NCI-H82 (cell line): ENCODE data around the gene FBLN2.

ENCODE experiments used
- DNase-seq: peaks from one replicate; lab custom pipeline; 2025; lab: John Stamatoyannopoulos, UW

The FBLN2 gene

DNA sequence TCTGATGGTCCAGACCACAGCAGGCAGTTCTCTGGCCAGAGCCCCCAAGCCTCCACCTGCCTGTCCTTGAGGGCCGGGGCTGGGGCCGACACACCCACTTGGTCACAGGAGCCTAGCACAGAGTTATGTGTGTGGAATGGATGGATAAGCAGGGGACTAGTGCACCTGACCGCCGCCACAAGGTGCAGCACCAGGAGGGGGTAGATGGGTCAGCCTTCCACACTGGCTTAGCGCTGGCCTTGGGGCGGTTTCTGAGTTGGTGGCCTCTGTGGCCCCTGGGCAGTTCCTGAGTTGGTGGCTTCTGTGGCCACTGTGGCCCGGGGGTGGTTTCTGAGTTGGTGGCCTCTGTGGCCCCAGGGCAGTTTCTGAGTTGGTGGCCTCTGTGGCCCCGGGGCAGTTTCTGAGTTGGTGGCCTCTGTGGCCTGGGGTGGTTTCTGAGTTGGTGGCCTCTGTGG lies 75.8 kb downstream of the FBLN2 start:
- DNase-seq: no peak

DNA sequence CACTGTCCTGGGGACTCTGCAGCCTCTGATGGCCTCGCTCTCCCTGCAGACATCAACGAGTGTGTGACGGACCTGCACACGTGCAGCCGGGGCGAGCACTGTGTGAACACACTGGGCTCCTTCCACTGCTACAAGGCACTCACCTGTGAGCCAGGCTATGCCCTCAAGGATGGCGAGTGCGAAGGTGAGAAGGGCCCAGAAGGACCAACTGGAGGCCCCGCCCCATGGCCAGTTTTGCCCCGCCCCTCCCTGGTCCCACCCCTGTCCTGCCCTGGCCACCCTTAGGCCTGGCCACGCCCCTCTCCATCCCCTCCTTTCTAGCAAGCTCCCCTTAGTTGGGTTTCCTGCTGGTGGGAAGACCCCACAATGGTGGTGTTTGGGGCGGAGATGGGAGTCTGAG lies 77.5 kb downstream of the FBLN2 start:
- DNase-seq: no peak

DNA sequence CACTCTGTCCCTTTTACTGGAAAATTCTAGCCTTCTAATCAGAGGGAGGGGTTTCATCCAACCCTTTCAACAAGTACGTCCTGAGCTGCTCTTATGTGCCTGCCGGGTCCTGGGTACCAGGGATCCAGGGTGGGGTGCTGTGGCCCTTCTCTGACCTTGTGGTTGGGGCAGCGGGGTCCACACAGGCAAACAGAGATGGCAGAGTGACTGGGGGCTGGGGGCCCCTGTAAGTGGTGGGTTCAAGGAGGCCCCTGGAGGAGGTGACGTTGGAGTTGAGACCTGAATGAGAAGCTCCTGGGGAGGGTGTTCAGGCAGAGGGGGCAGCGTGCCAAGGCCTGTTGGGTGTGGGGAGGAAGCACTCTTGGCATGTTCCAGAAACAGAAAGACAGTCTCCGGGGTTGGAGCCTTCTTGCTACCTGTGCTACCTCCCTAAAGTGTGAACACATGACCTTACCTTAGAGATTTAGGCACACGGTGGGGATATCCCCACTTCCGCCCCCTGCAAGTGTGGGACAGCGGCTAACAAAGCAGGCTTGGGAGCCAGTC lies 78.1 kb downstream of the FBLN2 start:
- DNase-seq: no peak

DNA sequence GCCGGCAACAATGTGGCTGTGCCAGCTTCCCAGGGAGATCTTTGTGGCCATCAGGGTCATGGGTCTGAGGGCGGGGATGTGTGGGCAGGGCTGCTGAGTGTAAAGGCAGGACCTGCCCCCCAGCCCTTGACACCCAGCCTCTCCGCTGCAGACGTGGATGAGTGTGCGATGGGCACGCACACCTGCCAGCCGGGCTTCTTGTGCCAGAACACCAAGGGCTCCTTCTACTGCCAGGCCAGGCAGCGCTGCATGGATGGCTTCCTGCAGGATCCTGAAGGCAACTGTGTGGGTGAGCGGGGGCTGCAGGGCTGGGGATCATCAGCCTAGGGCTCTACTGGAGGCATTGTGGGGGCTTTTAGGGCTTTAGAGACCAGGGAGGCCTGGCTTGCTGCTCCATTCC lies 78.8 kb downstream of the FBLN2 start:
- DNase-seq: no peak

DNA sequence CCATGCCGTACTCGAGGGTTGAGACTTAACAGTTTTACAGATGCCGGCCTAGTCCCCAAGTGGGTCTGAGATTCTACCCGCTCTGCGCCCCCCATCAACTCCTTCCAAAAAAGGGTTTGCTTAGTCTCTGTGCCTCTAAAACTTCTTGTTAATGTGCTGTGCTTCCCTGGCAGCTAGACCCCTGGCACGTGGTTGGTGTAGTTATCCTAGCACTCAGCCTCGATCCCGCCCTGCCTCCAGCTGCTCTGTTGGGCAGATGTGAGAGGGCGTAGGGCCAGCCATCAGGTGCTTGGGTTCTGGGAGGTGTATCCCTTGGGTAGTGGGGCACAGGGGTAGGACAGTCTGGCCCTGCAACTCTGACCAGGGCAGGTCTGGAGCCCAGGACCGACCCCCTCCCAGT lies 79.5 kb downstream of the FBLN2 start:
- DNase-seq: no peak

DNA sequence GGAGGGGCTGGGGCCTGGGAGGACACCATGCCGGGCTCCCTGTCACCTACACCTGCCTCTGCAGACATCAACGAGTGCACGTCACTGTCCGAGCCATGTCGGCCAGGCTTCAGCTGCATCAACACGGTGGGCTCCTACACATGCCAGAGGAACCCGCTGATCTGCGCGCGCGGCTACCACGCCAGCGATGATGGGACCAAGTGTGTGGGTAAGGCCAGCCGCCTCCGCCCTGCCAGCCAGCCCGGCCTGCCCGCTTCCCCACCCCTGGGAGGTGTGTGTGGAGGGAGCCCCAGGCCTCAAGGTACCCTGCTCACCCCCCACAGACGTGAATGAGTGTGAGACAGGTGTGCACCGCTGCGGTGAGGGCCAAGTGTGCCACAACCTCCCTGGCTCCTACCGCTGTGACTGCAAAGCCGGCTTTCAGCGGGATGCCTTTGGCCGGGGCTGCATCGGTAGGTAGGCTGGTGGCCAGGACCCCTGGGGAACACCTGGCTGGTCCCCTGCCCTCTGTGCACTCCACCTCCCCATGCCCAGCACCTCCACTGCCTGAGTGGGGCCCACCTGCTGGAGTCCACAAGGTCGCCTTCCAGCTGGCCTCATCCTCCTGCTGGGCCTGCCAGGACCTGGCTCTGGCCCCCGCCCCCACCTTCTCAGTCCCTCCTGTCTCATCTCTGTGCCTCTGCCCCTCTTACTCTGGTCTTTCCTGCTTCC lies 80.1 kb downstream of the FBLN2 start:
- DNase-seq: no peak

DNA sequence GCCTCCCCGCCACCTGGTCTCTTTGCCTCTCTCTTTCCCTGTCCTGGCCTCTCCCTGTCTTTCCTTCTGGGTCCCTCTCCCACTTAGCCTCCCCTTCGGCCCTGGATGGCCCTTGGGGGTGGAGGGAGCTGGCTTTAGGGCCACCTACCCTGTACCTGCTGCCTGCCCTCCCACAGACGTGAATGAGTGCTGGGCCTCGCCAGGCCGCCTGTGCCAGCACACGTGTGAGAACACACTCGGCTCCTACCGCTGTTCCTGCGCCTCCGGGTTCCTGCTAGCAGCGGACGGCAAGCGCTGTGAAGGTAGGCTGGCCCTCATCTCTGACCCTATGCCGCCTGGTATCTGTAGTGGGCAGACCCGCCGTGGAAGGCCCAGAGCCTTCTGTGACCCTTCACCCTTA lies 80.7 kb downstream of the FBLN2 start:
- DNase-seq: no peak

DNA sequence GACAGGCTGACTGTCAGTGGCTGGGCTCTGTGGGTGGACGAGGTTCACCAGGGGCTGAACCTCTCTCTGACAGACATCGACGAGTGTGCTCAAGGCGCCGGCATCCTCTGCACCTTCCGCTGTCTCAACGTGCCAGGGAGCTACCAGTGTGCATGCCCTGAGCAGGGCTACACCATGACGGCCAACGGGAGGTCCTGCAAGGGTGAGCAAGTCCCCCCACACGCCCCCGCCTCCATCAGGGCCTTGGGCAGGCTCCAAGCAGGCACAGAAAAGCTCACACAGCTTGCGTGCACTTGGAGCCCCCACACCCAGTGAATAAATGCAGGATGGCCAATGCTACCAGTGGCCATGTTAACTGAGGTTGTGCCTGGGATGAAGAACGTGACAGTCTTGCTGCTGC lies 82.3 kb downstream of the FBLN2 start:
- no peak for DNase-seq

DNA sequence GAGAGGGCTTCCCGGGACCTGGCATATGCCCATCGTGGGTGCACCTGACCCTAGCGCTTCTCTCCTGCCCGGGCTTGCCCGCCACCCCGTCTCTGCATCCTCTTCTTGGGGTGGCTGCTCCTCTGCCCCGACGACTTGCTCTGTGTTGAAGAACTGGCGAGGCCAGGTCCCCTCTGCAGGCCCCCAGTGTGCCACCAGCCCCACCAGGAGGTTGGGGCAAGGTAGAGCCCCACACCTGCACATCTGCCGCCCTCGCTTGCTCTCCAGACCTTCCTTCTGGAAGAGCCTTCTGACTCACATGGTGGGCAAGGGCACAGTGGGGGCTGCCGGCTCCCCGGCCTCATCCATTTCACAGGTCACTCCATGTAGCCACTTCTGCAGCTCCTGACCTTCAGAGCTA lies 84.3 kb downstream of the FBLN2 start:
- DNase-seq: no peak

DNA sequence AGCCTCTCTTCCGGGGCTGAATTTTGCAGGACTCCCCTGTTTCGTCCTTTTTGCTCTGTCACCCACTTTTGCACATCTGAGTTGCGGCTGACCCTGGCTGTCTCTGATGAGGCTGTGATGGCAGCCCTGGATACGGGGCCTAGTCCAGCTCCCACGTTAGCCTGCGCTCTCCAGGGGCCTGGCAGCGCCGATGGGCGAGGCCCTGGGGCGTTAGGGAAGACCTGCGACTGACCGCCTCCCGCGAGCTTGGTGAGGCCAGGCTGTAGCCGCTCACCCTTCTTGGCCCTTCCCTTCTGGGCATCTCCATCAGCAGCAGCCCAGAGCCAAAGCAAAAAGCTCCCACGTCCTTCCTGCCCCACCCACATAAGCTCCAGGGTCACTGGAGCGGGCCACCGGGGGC lies 85.2 kb downstream of the FBLN2 start:
- no peak for DNase-seq

DNA sequence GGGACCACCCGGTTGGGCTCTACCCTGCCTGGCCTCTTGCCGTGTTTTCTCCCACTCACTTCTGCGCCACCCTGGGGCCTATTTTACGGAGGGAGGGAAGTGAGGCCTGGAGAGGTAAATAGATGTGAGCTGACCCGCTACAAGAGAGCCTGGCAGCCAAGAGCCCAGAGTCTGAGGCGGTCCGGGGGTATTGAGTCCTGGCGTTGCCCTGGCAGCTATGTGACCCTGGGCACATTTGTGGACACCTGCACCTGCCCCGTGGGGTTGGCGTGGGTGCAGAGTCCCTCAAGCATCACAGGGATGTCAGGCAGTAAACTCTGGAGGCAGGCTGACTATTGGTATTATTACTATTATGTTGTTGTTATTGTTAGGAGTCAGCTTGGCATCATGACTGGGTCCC lies 85.7 kb downstream of the FBLN2 start:
- DNase-seq: no peak

DNA sequence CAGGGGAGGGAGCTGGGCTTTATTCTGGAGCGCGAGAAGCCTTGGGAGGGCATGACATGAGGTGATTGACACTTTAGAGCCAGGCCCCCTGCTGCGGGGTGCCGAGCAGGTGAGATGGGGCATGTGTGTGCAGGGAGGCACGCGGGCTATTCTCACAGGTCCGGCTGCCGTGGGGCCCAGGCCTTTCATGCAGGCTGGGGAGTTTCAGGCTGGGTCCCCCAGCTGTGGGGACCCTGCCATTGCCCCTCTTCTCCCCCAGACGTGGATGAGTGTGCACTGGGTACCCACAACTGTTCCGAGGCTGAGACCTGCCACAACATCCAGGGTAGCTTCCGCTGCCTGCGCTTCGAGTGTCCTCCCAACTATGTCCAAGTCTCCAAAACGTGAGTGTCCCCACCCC lies 87.3 kb downstream of the FBLN2 start:
- no peak for DNase-seq

DNA sequence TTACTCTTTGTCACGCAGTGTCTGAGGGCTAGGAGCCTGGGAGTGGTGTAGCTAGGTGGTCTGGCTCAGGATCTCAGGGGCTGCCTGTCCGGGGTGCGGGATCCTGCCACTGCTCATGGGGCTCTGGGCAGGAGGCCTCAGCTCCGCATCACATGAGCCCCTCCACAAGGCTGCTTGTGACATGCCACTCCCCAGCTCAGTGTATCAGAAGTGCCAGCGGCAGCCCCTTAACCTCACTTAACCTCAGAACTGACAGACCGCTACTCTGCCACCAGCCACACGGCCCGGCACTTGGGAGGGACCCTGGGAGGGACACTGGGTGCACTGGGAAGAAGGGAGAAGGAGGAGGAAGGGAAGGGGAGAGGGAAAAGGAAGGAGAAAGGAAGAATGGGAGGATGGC lies 87.9 kb downstream of the FBLN2 start:
- DNase-seq: no peak

DNA sequence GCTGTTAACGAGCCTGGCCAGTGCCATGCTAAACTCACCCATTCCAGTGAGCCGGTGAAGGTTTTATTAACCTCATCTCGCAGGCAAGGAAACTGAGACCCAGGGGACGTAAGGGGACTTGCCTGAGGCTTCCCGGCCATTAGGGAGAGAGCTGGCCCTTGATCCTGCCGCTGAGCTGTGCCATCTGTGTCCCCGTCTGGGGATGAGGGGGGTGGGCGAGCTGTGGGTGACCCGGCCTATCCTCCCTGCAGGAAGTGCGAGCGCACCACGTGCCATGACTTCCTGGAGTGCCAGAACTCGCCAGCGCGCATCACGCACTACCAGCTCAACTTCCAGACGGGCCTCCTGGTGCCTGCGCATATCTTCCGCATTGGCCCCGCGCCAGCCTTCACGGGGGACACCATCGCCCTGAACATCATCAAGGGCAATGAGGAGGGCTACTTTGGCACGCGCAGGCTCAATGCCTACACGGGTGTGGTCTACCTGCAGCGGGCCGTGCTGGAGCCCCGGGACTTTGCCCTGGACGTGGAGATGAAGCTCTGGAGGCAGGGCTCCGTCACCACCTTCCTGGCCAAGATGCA lies 88.5 kb downstream of the FBLN2 start:
- DNase-seq: peak; percentile 41

DNA sequence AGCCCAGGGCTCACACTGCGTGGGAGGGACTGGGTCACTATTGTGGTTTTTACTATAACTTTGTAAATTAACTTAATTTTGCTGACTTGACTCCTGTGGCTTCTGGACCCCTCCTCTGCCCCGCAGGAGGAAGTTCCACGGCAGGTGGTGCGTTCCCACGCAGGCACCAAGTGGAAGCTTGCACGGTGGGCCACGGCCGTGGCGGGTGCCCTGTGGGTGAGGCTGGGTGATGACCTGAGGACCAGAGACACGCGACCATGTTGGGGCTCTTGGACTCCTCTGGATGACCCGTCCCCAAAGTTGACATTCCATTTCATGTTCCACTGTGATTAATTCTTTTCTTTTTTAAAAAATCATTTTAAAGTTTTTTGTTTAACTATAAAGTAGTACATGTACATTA lies 89.0 kb downstream of the FBLN2 start:
- no peak for DNase-seq

DNA sequence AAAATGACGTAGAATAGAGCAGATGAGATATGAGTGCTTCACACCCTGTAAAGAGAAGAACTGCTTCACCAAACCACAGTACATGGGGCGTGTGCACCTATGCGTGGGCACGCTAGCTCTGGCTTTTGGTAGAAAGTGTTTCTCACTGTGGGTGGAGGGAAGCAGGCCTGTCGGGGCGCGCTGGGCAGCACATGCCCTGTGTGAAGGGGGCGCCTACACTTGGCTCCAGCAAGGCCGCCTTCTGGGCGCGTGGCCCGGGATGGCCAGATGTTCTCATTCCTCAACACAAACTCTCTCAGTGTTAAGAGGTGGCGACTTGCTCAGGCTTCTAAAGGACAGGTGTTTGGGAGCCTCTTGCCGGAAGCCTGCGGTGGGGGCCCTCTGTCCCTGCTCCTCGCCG lies 90.0 kb downstream of the FBLN2 start:
- no peak for DNase-seq

DNA sequence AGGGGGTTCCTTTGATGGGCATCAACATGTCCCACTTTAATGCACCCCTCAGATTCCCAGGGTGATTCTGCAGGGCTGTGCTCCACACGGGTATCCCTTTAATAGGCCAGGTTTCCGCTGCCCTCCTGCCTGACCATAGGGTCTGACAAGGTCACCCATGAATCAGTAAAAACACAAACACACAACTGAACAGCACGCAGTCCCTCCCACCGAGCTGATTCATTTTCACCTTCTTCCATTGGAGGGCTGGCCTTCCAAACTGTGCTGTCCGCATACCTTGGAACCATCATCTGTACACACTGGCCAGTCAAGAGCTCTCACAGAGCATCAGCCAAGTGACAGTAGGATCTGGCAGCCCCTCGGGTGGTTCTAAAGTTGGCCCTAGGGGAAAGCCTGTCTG lies 93.7 kb downstream of the FBLN2 start:
- no peak for DNase-seq

DNA sequence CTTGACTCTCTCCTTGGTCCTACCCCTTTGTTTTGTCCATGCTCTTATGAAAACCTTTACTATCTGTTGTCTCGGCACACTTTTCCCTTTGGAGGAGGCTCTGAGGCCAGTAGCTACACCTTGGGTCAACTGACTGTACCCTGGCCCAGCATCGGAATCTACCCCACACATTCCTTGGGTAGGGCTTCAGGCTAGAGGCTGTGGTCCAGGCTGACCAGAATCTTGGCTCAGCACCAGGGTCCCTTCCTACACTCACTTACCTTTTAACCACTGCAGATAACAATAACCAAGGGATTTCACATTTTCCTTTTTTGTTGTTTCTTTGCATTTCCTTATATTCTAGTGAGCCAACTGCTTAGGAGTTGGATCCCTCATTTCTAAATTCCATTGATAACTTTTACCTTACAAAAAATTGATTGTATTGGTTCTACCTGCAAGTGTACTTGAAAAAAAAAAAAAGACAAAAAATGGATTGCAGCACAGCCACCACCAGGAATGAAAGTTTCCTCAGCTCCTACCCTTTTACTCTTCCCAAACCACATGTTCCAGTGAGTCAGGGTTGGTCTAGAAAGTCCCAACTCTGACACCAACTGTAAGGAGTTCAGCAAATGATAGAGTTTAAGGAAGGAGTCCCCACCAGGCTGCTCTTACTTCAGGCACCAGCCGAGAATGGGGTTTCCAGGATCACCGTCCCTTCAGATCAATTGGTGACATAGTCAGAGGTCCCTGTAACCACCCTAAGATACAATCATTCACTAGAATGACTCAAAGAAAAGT lies 95.6 kb downstream of the FBLN2 start:
- DNase-seq: no peak

DNA sequence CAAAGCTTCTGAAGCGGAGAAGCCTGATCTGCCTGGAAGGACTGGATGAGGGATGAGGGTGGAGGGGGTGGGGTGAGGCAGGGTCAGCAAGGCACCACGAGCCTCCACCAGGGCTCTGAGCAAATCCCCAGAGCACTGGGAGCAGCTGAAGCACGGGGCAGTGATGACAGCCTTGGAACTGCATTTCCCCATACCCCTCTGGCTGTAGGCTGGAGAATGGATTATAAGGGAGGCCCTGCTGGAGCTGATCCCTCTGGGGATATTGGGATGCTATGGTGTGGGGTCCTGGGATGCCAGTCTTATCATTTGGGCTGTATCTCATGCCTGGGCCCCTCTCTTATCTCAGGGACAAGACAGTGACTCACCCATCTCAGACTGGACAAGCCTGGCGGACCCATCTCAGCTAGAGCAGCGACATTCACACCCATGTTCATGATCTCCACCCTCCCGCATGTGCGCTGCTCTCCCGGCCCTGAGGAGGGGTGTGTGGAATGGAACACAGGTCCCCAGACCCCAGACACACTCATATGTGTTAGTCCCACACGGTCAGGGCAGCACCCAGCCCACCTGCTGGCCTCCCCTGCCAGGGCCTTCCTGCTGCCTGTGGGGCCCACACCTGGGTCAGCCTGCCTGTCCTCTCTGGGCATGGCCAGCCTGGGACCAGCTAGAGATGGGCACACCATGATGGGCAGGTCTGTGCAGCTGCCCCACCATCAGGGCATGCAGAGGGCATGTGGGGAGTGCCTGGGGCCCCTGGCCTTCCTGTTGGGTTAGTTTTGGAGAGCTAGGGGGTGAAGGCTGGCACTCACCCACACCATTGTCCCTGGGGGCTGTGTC lies 97.1 kb downstream of the FBLN2 start:
- no peak for DNase-seq

DNA sequence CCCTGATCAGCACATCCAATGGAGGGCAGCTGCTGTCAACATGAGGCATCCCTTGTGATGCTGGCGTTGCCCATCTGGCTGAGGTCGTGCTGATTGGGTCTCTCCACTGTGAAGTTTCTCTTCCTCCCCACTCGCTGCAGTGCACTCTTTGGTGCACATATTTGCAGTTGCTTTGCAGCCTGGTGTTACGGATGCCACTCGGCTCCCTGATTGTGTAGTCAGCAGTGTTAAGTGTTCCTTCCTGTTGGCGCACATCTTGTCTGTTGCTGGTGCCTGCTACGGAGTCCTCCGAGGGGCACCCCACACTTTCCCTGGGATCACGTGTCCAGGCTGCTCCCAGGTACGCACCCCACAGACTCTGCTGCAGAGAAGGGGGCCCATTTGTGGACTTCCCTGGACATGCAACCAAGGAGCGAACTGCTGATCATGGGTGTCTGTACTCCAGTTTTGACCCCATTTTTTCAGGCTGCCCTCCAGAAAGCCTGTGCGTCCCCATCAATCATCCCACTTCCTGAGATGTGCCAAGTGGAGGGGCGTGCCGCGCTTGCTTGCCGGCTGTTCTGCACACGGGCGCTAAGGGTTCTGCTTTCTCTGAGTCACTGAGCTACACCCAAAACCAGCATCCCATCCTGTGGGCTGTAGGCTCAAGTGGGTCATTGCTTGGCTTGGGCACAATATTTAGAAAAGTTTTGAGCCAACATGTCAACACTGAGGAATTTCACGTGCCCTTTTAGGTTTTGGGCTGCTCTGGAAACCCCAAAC lies 98.6 kb downstream of the FBLN2 start:
- no peak for DNase-seq
